ENCODE data around the gene IGF1.

DNA sequence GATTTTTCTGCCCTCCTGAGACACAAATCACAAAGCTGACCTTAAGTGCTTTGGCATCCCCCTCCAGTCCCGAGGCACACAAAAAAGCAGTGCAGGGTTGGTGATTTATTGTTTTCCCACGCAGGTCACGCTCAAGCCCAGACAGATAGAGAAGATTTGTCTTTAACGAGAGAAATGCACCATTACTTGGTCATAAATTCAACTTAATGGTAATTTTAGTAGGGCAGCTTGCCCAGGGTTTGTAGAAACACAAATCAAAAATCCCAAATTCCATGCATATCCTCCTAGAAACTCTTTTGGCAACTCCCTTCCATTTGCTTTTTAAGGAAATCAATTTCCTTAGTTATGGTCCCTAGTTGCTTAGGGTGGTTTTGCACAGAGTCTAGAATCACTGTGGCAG lies 132.6 kb downstream of the IGF1 start:
- TF ChIP-seq POLR2AphosphoS5 (IDR thresholded peaks at IDR 0.05) (no peak), CTCF (IDR thresholded peaks at IDR 0.05) (no peak)

Measured in upper lobe of left lung (tissue), 4 donors.